ENCODE results near the gene COL4A1.

COL4A1 gene

GRCh38 chr13:110317496-110318195 is 10.7 kb upstream of the COL4A1 start:
- no peak overlapping the region for H3K4me2 ChIP-seq (ENCODE audit: insufficient read depth, low read length, poor library complexity, severe bottlenecking)
- H2AFZ ChIP-seq (ENCODE audit: low read length): no peak overlapping the region
- no peak overlapping the region for H4K8ac ChIP-seq (ENCODE audit: low read depth, low read length)
- no peak overlapping the region for H3K4ac ChIP-seq (ENCODE audit: low read length)
- H3K36me3 ChIP-seq (replicated peaks in 1 of 2; ENCODE audit: control insufficient read depth in 2 of 2, insufficient read depth in 2 of 2, low read length in 2 of 2): peaks cover 10 to 60% of the 10 kb centered on the region in 2 donors
- H2BK5ac ChIP-seq (ENCODE audit: low read length): no peak overlapping the region
- H3K79me1 ChIP-seq (ENCODE audit: low read depth, low read length): peaks cover 10% of the 10 kb centered on the region
- H3K27me3 ChIP-seq (ENCODE audit: control insufficient read depth in 3 of 3, insufficient read depth in 3 of 3, low read depth in 1 of 3, low read length in 3 of 3): no peaks in the 10 kb centered on the region
- no peak overlapping the region for H2BK15ac ChIP-seq (ENCODE audit: low read length)
- no peaks in the 10 kb centered on the region for H3K4me1 ChIP-seq (ENCODE audit: control insufficient read depth in 2 of 2, insufficient read depth in 1 of 2, low read depth in 1 of 2, low read length in 2 of 2)
- H3K27ac ChIP-seq (replicated peaks; ENCODE audit: low read length): no peak overlapping the region
- no peak overlapping the region for H3K18ac ChIP-seq (ENCODE audit: low read length)
- no peak for DNase-seq (ENCODE audit: low spot score)
- WGBS, 2 donors (ENCODE audit: extremely low coverage in 2 of 2, insufficient read length in 2 of 2, insufficient replicate concordance in 1 of 2): no CpG with 5 or more reads among the region's 13 CpGs
- H2BK120ac ChIP-seq (ENCODE audit: low read depth, low read length): no peak overlapping the region
- H3K4me3 ChIP-seq (ENCODE audit: low read length in 2 of 2): no peak overlapping the region
- no peak overlapping the region for H3K23ac ChIP-seq (ENCODE audit: low read depth, low read length, poor library complexity)
- H2AK5ac ChIP-seq (ENCODE audit: low read depth, low read length): no peak overlapping the region
- no peak overlapping the region for H3K14ac ChIP-seq (ENCODE audit: low read length)
- H2BK12ac ChIP-seq (ENCODE audit: low read length): no peak overlapping the region
- no peak overlapping the region for H4K91ac ChIP-seq (ENCODE audit: low read depth, low read length, poor library complexity)
- H3K9ac ChIP-seq (ENCODE audit: low read depth, low read length, poor library complexity): no peak overlapping the region
- peaks cover 4 to 10% of the 10 kb centered on the region in 2 donors for H3K9me3 ChIP-seq (replicated peaks in 1 of 2; ENCODE audit: control insufficient read depth in 2 of 2, insufficient read depth in 1 of 2, low read depth in 1 of 2, low read length in 2 of 2)

GRCh38 chr13:110317093-110317492 is 10.1 kb upstream of the COL4A1 start:
- H3K4me2 ChIP-seq (ENCODE audit: insufficient read depth, low read length, poor library complexity, severe bottlenecking): no peak overlapping the region
- peak overlapping the region; percentile 69 for H4K91ac ChIP-seq (ENCODE audit: low read depth, low read length, poor library complexity)
- no peak for DNase-seq (ENCODE audit: low spot score)
- peaks cover 9% of the 10 kb centered on the region for H3K79me1 ChIP-seq (ENCODE audit: low read depth, low read length)
- no CpG with 5 or more reads among the region's 5 CpGs for WGBS, 2 donors (ENCODE audit: extremely low coverage in 2 of 2, insufficient read length in 2 of 2, insufficient replicate concordance in 1 of 2)
- no peak overlapping the region for H2BK5ac ChIP-seq (ENCODE audit: low read length)
- peak overlapping the region; percentile 53 for H3K18ac ChIP-seq (ENCODE audit: low read length)
- H3K27ac ChIP-seq (replicated peaks; ENCODE audit: low read length): no peak overlapping the region
- peaks cover 4 to 7% of the 10 kb centered on the region in 2 donors for H3K9me3 ChIP-seq (replicated peaks in 1 of 2; ENCODE audit: control insufficient read depth in 2 of 2, insufficient read depth in 1 of 2, low read depth in 1 of 2, low read length in 2 of 2)
- H2BK15ac ChIP-seq (ENCODE audit: low read length): no peak overlapping the region
- peak overlapping the region; percentile 75 for H3K23ac ChIP-seq (ENCODE audit: low read depth, low read length, poor library complexity)
- peak overlapping the region; percentile 52 for H2BK120ac ChIP-seq (ENCODE audit: low read depth, low read length)
- H3K27me3 ChIP-seq (ENCODE audit: control insufficient read depth in 3 of 3, insufficient read depth in 3 of 3, low read depth in 1 of 3, low read length in 3 of 3): no peaks in the 10 kb centered on the region
- no peak overlapping the region for H3K4ac ChIP-seq (ENCODE audit: low read length)
- peak overlapping the region in 1 of 2 donors; percentile 66 for H3K4me3 ChIP-seq (ENCODE audit: low read length in 2 of 2)
- H4K8ac ChIP-seq (ENCODE audit: low read depth, low read length): peak overlapping the region; percentile 93
- no peak overlapping the region for H3K14ac ChIP-seq (ENCODE audit: low read length)
- H3K9ac ChIP-seq (ENCODE audit: low read depth, low read length, poor library complexity): peak overlapping the region; percentile 74
- H3K4me1 ChIP-seq (ENCODE audit: control insufficient read depth in 2 of 2, insufficient read depth in 1 of 2, low read depth in 1 of 2, low read length in 2 of 2): peaks cover 0 to under 1% of the 10 kb centered on the region in 2 donors
- H3K36me3 ChIP-seq (replicated peaks in 1 of 2; ENCODE audit: control insufficient read depth in 2 of 2, insufficient read depth in 2 of 2, low read length in 2 of 2): peaks cover 10 to 61% of the 10 kb centered on the region in 2 donors
- no peak overlapping the region for H2AFZ ChIP-seq (ENCODE audit: low read length)
- no peak overlapping the region for H2BK12ac ChIP-seq (ENCODE audit: low read length)
- no peak overlapping the region for H2AK5ac ChIP-seq (ENCODE audit: low read depth, low read length)

- Histone ChIP-seq H3K36me3 (replicated peaks in 1 of 2; ENCODE audit: control insufficient read depth in 2 of 2, insufficient read depth in 2 of 2, low read length in 2 of 2) (peaks cover 12 to 62% of the 10 kb centered on the region in 2 donors), H3K14ac (ENCODE audit: low read length) (no peak overlapping the region), H3K23ac (ENCODE audit: low read depth, low read length, poor library complexity) (no peak overlapping the region), H3K27ac (replicated peaks; ENCODE audit: low read length) (no peak overlapping the region), H2BK120ac (ENCODE audit: low read depth, low read length) (no peak overlapping the region), H3K9me3 (replicated peaks in 1 of 2; ENCODE audit: control insufficient read depth in 2 of 2, insufficient read depth in 1 of 2, low read depth in 1 of 2, low read length in 2 of 2) (peaks cover under 1 to 4% of the 10 kb centered on the region in 2 donors), H2BK15ac (ENCODE audit: low read length) (no peak overlapping the region), H3K18ac (ENCODE audit: low read length) (peak overlapping the region; percentile 27), H3K4me2 (ENCODE audit: insufficient read depth, low read length, poor library complexity, severe bottlenecking) (no peak overlapping the region), H4K8ac (ENCODE audit: low read depth, low read length) (no peak overlapping the region), H2BK12ac (ENCODE audit: low read length) (no peak overlapping the region), H3K4me3 (ENCODE audit: low read length in 2 of 2) (no peak overlapping the region), H3K4me1 (ENCODE audit: control insufficient read depth in 2 of 2, insufficient read depth in 1 of 2, low read depth in 1 of 2, low read length in 2 of 2) (peaks cover 0 to 4% of the 10 kb centered on the region in 2 donors), H2BK5ac (ENCODE audit: low read length) (no peak overlapping the region), H4K91ac (ENCODE audit: low read depth, low read length, poor library complexity) (no peak overlapping the region), H3K4ac (ENCODE audit: low read length) (no peak overlapping the region), H3K79me1 (ENCODE audit: low read depth, low read length) (peaks cover 8% of the 10 kb centered on the region), H3K9ac (ENCODE audit: low read depth, low read length, poor library complexity) (no peak overlapping the region), H2AK5ac (ENCODE audit: low read depth, low read length) (no peak overlapping the region), H3K27me3 (ENCODE audit: control insufficient read depth in 3 of 3, insufficient read depth in 3 of 3, low read depth in 1 of 3, low read length in 3 of 3) (no peaks in the 10 kb centered on the region), H2AFZ (ENCODE audit: low read length) (no peak overlapping the region)
- no peak for DNase-seq (ENCODE audit: low spot score)
- WGBS, 2 donors (ENCODE audit: extremely low coverage in 2 of 2, insufficient read length in 2 of 2, insufficient replicate concordance in 1 of 2): no CpG with 5 or more reads among the region's 10 CpGs
Measured at GRCh38 chr13:110316196-110316595, 9.2 kb upstream of the COL4A1 start.

GRCh38 chr13:110314516-110315245 is 7.7 kb upstream of the COL4A1 start:
- H4K8ac ChIP-seq (ENCODE audit: low read depth, low read length): no peak overlapping the region
- peaks cover 0 to 7% of the 10 kb centered on the region in 2 donors for H3K4me1 ChIP-seq (ENCODE audit: control insufficient read depth in 2 of 2, insufficient read depth in 1 of 2, low read depth in 1 of 2, low read length in 2 of 2)
- H3K27me3 ChIP-seq (ENCODE audit: control insufficient read depth in 3 of 3, insufficient read depth in 3 of 3, low read depth in 1 of 3, low read length in 3 of 3): no peaks in the 10 kb centered on the region
- no peak overlapping the region for H3K14ac ChIP-seq (ENCODE audit: low read length)
- H3K36me3 ChIP-seq (replicated peaks in 1 of 2; ENCODE audit: control insufficient read depth in 2 of 2, insufficient read depth in 2 of 2, low read length in 2 of 2): peaks cover 16 to 77% of the 10 kb centered on the region in 2 donors
- no peak overlapping the region for H3K4me2 ChIP-seq (ENCODE audit: insufficient read depth, low read length, poor library complexity, severe bottlenecking)
- no peak overlapping the region for H3K27ac ChIP-seq (replicated peaks; ENCODE audit: low read length)
- H3K79me1 ChIP-seq (ENCODE audit: low read depth, low read length): peaks cover 8% of the 10 kb centered on the region
- H2BK12ac ChIP-seq (ENCODE audit: low read length): no peak overlapping the region
- H3K9ac ChIP-seq (ENCODE audit: low read depth, low read length, poor library complexity): peak overlapping the region; percentile 13
- H2BK5ac ChIP-seq (ENCODE audit: low read length): no peak overlapping the region
- peaks cover 0 to 4% of the 10 kb centered on the region in 2 donors for H3K9me3 ChIP-seq (replicated peaks in 1 of 2; ENCODE audit: control insufficient read depth in 2 of 2, insufficient read depth in 1 of 2, low read depth in 1 of 2, low read length in 2 of 2)
- no peak overlapping the region for H2BK120ac ChIP-seq (ENCODE audit: low read depth, low read length)
- H3K4ac ChIP-seq (ENCODE audit: low read length): no peak overlapping the region
- peak overlapping the region; percentile 73 for H2AK5ac ChIP-seq (ENCODE audit: low read depth, low read length)
- H2AFZ ChIP-seq (ENCODE audit: low read length): no peak overlapping the region
- H2BK15ac ChIP-seq (ENCODE audit: low read length): no peak overlapping the region
- H3K18ac ChIP-seq (ENCODE audit: low read length): peak overlapping the region; percentile 25
- no peak overlapping the region for H3K4me3 ChIP-seq (ENCODE audit: low read length in 2 of 2)
- H4K91ac ChIP-seq (ENCODE audit: low read depth, low read length, poor library complexity): peak overlapping the region; percentile 48
- no peak for DNase-seq (ENCODE audit: low spot score)
- peak overlapping the region; percentile 20 for H3K23ac ChIP-seq (ENCODE audit: low read depth, low read length, poor library complexity)
- WGBS, 2 donors (ENCODE audit: extremely low coverage in 2 of 2, insufficient read length in 2 of 2, insufficient replicate concordance in 1 of 2): no CpG with 5 or more reads among the region's 18 CpGs

Measured in neuronal stem cell (in vitro differentiated cells).